Right renal cortex interstitium (tissue), 3 donors: ENCODE results near the gene ISG15. TPM values are rescaled to one million over a fixed set of nuclear protein-coding genes. Genes with fewer than 3 reads are reported as not detected.

ENCODE experiments used
- DNase-seq, 3 donors: peaks; one replicate each; pipeline ENCODE4 v3.0.0-alpha.2; 2013; ENCODE audit warnings: low read depth in 3 of 3, low spot score in 2 of 3
- polyA plus RNA-seq, 3 donors: library from polyadenylated mRNA; unstranded; fragments of 120-200 nt; gene quantifications; one replicate each; pipeline ENCODE4 v1.2.1, GENCODE V29; 2013; ENCODE audit not compliant: insufficient read length in 3 of 3

Gene ISG15
- polyA plus RNA-seq, 3 donors, result 9.4 to 15.0 (median 10.7) TPM

DNA sequence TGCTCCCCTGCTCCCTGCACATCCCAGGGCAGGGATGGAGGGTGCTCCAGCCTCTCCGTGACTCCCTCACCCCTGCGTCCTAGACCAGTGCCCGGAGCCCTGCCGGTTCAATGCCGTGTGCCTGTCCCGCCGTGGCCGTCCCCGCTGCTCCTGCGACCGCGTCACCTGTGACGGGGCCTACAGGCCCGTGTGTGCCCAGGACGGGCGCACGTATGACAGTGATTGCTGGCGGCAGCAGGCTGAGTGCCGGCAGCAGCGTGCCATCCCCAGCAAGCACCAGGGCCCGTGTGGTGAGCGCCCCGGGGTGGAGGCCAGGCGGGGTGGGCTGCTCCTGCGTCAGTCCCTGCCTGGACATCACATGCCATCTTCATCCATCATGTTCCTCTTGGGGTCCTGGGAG lies 28.6 kb downstream of the ISG15 start:
- no peak for DNase-seq

DNA sequence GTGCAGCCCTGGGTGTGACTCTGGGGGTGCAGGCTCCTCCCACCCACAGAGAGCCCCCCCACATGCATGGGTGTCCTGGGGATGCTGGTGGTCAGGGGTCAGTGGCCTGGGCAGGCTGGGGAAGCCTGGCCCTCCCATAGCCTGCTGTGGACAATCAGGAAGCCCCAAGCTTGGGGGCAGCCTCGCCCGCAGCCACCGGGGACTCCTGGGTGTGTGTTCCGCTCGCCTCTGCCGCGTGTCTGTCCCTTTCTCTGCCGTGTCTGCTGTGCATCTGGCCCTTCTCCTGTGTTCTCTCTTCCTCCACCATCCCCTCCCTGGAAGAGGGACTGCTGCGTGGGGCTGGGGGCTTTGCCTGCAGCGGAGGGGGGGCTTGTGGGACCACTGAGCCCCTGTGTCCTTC lies 29.5 kb downstream of the ISG15 start:
- DNase-seq, result no peak

DNA sequence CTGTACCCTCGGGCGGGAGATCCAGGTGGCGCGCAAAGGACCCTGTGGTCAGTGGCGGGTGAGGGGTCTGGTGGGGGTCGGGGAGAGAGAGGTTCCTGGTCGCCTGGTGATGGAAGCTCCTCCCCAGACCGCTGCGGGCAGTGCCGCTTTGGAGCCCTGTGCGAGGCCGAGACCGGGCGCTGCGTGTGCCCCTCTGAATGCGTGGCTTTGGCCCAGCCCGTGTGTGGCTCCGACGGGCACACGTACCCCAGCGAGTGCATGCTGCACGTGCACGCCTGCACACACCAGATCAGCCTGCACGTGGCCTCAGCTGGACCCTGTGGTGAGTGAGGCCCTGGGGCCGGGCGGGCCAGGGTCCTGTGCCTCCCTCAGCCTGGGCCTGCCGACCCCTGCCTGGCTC lies 30.1 kb downstream of the ISG15 start:
- no peak for DNase-seq

DNA sequence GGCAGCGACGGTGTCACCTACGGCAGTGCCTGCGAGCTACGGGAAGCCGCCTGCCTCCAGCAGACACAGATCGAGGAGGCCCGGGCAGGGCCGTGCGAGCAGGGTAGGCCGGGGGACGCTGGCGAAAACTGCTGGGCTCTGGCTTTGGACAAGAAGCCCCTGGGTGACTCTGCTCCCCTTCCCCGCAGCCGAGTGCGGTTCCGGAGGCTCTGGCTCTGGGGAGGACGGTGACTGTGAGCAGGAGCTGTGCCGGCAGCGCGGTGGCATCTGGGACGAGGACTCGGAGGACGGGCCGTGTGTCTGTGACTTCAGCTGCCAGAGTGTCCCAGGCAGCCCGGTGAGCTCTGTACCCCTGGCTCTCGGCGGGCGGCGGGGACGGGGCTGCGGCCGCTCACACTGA lies 30.6 kb downstream of the ISG15 start:
- DNase-seq, result no peak

DNA sequence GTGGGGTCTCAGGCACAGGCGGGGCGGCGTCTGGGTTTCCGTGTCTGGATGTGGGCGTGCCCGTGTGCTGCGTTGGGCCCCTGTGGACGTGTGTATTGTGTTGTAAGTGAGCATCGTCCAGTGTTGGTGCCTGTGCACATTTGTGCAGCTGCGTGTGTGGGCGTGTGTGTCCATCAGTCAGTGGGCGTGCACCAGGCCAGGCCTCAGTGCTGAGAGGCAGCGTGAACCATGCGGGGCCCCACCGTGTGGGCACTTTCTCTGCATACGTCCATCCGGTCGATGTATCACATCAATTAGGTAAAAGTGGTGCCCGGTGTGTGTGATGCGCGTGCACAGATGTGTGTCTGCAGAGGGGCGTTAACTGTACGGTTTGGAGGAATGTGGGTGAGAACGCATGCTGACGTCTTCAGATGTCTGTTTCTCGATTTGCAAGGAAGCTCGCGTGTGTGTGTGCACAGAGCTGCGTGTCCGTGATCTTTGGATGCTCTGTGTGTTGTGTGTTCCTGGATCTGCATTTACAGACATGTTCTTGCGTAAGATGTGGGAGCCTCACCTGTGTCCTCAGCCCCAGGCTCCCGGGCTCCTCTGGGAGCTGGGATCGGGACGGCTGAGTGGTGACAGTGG lies 31.3 kb downstream of the ISG15 start:
- DNase-seq, result no peak

DNA sequence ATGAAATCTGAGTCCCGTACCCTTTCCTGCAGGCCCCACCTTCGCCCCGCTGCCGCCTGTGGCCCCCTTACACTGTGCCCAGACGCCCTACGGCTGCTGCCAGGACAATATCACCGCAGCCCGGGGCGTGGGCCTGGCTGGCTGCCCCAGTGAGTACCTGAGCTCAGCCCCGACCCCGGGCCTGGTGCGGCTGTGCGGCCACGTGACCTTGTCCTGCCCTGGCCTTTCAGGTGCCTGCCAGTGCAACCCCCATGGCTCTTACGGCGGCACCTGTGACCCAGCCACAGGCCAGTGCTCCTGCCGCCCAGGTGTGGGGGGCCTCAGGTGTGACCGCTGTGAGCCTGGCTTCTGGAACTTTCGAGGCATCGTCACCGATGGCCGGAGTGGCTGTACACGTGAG lies 31.8 kb downstream of the ISG15 start:
- no peak for DNase-seq

DNA sequence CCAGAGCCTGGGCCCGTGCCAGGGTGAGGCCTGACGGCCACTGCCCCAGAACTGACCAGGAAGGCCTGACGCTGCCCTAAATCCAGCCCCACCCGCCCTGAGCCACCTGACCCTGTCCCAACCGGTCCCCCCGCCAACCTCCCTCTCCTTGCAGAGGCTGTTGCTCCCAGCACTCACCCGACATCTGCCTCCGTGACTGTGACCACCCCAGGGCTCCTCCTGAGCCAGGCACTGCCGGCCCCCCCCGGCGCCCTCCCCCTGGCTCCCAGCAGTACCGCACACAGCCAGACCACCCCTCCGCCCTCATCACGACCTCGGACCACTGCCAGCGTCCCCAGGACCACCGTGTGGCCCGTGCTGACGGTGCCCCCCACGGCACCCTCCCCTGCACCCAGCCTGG lies 32.9 kb downstream of the ISG15 start:
- DNase-seq, result no peak

DNA sequence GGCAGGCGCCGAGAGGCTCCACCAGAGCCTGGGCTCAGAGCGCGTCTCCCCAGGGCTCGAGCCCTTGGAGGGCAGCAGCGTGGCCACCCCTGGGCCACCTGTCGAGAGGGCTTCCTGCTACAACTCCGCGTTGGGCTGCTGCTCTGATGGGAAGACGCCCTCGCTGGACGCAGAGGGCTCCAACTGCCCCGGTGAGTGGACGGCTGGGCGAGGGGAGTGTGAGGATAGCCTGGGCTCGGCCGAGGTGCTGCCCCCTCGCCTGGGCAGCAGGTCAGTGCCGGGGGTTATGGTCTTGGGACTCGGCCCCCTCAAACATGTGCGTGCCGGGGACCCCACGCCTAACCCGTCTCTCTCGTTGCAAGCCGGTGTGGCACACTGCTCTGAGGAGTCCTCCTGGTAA lies 33.5 kb downstream of the ISG15 start:
- DNase-seq, result no peak

DNA sequence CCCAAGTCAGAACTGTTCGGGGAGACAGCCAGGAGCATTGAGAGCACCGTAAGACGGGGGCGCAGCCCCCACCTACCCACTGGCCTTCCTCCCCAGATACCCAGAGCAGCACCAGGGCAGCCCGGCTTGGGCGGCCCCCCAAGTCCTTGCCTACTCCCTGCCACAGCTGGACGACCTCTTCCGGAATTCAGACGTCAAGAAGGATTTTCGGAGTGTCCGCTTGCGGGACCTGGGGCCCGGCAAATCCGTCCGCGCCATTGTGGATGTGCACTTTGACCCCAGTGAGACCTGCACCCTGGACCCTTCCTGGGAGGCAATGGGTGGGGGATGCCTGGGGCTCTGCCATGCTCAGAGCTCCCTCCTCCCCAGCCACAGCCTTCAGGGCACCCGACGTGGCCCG lies 34.1 kb downstream of the ISG15 start:
- no peak for DNase-seq

DNA sequence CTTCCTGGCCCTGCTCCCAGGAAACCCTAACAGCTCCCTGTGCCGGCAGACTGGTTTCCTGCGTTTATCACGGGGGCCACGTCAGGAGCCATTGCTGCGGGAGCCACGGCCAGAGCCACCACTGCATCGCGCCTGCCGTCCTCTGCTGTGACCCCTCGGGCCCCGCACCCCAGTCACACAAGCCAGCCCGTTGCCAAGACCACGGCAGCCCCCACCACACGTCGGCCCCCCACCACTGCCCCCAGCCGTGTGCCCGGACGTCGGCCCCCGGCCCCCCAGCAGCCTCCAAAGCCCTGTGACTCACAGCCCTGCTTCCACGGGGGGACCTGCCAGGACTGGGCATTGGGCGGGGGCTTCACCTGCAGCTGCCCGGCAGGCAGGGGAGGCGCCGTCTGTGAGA lies 34.7 kb downstream of the ISG15 start:
- no peak for DNase-seq

DNA sequence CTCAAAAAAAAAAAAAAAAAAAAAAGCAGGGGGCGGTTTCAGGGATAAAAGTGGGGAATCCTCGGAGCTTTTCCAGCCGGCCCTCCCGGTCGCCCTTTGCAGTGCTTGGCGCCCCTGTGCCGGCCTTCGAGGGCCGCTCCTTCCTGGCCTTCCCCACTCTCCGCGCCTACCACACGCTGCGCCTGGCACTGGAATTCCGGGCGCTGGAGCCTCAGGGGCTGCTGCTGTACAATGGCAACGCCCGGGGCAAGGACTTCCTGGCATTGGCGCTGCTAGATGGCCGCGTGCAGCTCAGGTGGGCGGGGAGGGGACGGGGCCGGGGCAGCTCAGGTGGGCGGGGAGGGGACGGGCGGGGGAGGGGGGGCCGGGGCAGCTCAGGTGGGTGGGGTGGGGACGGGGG lies 35.5 kb downstream of the ISG15 start:
- no peak for DNase-seq

DNA sequence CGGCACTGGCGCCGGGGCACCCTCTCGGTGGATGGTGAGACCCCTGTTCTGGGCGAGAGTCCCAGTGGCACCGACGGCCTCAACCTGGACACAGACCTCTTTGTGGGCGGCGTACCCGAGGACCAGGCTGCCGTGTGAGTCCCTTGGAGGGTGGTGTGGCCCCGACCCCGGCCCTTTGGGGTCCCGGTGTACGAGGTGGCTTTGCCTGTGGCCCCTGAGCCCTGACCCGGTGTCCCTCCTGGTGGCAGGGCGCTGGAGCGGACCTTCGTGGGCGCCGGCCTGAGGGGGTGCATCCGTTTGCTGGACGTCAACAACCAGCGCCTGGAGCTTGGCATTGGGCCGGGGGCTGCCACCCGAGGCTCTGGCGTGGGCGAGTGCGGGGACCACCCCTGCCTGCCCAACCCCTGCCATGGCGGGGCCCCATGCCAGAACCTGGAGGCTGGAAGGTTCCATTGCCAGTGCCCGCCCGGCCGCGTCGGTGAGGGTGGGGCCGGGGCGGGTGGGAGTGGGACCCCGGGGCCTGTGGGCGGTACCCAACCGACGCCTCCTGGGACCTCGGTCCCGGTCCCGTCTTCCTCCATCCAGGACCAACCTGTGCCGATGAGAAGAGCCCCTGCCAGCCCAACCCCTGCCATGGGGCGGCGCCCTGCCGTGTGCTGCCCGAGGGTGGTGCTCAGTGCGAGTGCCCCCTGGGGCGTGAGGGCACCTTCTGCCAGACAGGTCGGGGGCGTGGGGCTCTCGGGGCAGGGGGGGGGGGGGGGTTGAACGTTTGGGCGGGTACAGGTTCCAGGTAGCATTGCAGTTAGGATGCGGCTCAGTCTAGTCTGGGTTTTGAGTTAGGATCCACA lies 36.2 kb downstream of the ISG15 start:
- no peak for DNase-seq

DNA sequence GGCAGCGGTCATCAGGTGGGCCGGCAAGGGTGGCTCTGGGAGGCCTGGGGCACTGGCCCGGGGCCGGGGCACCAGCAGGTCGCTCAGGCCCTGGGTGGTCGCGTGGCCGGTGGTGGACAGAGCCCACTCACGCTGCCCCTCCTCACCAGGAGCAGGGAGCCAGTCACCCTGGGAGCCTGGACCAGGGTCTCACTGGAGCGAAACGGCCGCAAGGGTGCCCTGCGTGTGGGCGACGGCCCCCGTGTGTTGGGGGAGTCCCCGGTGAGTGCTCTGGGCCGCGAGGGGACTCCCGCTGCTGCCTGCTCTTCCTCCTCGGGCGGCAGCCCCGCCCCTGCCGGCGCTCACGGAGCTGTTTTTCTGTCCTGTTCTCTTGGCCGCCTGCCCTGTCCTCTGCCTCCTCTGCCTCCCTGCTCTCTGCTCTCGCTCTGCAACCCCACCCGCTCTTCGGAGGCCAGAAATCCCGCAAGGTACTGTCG lies 37.3 kb downstream of the ISG15 start:
- no peak for DNase-seq

DNA sequence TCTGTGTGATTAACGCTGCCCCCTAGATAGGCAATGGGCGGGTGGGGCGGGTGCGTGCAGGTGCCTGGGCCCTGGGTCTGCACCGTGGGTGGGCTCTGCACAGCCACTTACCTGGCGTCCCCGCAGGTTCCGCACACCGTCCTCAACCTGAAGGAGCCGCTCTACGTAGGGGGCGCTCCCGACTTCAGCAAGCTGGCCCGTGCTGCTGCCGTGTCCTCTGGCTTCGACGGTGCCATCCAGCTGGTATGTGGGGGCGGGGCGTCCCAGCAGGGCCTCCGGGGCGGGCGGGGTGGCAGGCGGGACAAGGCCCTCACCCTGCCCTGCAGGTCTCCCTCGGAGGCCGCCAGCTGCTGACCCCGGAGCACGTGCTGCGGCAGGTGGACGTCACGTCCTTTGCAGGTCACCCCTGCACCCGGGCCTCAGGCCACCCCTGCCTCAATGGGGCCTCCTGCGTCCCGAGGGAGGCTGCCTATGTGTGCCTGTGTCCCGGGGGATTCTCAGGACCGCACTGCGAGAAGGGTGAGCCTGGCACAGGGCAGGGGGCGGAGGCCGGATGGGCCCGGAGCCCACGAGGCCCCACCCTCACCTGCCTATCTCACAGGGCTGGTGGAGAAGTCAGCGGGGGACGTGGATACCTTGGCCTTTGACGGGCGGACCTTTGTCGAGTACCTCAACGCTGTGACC lies 38.0 kb downstream of the ISG15 start:
- DNase-seq, result no peak

DNA sequence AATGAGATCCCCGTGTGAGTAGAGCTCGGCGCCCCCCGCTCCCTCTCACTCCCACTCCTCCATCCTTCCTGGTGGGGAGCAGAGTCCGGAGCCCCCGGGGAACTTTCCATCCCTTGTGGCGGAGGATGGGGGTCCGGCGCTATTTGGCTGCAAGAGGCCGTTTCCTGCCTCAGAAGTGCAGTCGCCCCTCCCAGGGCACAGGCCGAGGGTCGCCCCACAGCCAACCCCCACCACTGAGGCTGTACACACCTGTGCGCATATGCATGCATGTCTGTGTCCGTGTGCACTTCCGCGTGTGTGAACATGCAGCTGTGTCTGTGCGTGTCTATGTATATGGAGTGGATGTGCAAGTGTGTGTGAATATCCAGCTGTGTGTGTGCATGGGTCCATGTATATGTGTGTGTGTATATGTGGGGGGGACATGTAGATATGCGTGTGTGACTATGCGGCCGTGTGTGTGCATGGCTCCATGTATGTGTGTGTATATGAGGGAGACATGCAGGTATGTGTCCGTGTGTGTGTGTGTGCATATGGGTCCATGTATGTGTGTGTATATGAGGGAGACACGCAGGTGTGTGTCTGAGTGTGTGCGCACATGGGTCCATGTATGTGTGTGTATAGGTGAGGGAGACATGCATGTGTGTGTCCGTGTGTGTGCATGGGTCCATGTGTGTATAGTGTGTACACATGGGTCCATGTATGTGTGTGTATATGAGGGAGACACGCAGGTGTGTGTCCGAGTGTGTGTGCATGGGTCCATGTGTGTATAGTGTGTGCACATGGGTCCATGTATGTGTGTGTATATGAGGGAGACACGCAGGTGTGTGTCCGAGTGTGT lies 38.9 kb downstream of the ISG15 start:
- DNase-seq, result no peak

DNA sequence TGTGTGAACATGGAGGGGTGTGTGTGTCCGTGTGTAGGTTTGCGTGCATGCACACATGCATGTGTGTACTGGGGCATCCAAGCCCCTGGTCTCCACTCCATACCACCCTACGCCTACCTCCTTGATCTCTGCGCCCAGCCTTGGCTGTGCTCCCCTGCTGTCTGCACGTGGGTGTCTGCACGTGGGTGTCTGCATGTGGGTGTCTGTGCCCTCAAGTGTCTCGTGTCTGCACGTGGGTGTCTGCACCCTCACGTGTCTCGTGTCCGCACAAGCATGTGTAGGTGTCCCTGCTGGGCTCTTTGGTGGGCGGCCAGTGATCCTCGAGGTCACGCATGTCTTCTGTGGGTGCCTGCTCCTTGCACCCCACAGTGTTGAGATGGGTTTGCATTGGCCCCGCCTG lies 39.7 kb downstream of the ISG15 start:
- no peak for DNase-seq

DNA sequence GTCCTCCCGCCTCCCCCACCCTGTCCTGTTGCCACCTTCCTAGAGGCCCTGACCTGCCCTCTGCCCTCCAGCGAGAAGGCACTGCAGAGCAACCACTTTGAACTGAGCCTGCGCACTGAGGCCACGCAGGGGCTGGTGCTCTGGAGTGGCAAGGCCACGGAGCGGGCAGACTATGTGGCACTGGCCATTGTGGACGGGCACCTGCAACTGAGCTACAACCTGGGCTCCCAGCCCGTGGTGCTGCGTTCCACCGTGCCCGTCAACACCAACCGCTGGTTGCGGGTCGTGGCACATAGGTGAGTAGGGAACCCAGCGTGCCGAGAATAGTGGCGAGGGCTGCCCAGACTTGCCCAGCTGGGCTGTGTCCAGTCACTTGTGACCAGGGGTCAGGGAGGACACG lies 40.4 kb downstream of the ISG15 start:
- no peak for DNase-seq

DNA sequence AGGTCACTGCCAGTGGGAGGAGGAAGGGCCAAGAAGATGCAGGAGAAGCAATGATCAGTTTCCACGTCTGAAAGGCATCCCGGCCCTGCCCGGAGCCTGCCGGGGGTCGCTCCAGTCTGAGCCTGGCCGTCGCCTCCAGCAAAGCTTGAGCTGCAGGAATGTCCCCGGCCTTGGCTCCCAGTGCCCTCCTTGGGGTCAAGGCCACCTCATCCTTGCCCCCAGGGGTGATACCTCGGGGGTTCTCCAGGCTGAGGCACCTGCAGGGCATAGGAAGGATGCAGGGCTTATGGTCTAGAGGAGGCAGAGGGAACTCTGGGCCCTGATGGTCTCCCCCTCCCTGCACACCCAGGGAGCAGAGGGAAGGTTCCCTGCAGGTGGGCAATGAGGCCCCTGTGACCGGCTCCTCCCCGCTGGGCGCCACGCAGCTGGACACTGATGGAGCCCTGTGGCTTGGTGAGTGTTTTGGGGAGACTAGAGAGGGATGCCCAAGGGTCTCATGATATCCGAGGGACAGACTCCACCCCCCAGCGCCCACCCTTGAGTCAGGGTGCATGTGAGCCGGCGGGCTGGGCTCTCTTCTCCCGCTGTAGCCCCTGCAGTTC lies 40.9 kb downstream of the ISG15 start:
- no peak for DNase-seq

DNA sequence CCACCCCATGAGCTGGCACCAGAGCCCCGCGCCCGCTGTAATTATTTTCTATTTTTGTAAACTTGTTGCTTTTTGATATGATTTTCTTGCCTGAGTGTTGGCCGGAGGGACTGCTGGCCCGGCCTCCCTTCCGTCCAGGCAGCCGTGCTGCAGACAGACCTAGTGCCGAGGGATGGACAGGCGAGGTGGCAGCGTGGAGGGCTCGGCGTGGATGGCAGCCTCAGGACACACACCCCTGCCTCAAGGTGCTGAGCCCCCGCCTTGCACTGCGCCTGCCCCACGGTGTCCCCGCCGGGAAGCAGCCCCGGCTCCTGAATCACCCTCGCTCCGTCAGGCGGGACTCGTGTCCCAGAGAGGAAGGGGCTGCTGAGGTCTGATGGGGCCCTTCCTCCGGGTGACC lies 41.7 kb downstream of the ISG15 start:
- no peak for DNase-seq
